DMS79 treated with DMSO at 0.1 percent for 48 hours (cell line): Measurements from ENCODE around the gene IP6K1.
A peak's percentile ranks its signal among the peaks of the same experiment; 100 is the strongest.
"Not testable (repeated sequence)": the region's sequence is repeated elsewhere in the genome, so short reads cannot be mapped to it uniquely, and the experiment has no call there.

Experiments
- DNase-seq: peaks from one replicate; lab custom pipeline; 2025; lab: John Stamatoyannopoulos, UW

IP6K1 gene

DNA sequence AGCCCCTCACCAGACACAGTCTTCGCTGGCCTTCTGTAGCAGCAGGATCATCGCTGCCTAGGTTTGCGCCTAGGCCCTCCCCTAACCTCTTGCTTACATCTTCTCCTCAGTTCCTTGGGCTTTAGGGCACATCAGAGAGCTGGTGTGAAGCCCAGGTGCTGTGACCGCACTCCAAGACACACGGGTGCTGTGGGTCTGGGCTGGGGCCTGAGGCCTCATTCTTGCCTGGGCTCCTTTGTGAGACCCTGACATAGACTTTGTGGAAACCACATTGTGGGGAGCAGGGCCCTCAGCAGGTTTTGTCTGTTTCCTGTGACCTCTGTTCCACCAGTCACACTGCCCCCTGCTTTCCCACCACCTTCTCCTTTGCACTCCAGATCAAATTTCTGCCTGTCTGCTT, 74.9 kb downstream of the IP6K1 start:
- DNase-seq = no peak

DNA sequence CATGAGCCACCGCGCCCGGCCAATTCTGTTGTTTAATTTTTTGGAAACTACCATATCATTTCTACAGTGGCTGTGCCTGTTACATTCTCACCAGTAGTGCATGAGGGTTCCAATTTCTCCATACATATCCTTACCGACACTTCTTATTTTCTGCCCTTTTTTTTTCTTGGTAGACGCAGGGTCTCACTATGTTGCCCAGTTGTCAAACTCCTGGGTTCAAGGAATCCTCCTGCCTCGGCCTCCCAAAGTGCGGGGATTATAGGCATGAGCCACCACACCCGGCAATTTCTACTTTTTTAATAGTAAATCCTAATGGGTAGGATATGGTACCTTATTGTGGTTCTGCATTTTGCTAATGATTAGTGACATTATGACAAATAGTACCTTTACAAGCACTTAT, 76.5 kb downstream of the IP6K1 start:
- DNase-seq = no peak

DNA sequence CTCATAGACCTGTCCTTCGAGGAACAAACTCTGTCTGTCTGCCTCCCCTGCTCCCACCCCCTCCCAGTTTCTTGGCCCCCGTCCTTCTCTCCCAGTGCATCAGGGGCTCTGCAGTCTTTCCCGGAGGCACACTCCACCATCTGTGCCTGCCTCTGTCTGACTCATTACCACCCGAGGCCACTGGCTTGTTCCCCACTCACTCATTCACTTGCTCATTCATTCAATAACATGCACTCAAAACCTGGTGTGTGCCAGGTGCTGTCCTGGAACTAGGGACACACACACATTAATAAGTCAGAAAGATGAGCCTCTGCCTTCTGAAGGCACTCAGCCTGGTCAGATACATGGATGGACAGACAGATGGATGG, 79.2 kb downstream of the IP6K1 start:
- no peak for DNase-seq

DNA sequence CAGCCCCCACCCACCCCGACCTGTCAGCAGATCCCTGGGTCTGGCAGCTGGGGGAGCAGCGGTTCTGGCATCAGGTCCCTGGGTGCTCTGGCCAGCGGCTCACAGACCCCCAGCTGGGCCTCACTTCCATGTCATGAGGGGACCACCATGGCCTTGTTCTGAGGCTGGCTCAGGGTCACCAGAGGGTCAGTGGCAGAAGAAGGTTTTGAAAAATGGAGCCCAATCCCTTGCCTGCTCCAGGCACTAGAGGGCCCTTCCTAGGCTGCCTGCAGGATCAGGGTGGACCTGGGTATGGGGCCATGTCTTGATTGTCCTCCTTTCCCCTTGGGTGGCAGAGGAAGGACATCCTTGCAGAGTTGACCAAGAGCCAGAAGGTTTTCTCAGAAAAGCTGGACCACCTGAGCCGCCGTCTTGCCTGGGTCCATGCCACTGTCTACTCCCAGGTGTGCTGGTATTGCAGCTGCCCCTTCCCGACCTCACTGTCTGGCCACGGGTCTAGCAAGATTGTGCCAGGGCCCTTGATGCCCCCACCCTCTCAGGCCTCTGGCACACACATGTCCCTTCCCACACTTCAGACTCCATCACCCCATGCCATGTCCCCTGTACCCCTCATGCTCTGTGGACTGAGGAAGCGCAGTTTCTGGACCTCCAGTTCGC, 79.8 kb downstream of the IP6K1 start:
- no peak for DNase-seq

DNA sequence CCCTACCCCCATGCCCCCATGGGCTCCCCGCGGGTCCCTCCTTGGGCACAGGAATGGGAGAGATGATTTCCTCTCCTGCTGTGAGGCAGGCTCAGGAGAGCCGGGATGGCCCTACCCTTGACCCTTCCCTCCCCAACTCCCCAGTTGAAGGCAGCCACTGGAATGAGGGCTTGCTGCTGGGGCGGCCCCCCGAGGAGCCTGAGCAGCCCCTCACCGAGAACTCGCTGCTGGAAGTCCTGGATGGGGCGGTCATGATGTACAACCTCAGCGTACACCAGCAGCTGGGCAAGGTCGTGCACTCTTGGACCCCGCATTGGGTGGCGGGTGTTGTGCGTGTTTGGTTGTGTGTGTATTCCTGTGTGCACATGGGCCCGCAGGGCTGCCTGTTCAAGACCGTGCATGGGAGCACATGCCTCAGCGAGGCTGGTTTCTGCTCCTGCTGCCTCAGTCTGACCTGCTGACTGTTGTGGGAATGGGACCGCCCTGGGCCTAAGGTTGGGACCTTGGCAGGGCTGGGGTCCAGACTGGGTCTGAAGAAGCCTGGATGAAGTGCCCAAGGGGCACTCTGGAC, 80.9 kb downstream of the IP6K1 start:
- DNase-seq = no peak

DNA sequence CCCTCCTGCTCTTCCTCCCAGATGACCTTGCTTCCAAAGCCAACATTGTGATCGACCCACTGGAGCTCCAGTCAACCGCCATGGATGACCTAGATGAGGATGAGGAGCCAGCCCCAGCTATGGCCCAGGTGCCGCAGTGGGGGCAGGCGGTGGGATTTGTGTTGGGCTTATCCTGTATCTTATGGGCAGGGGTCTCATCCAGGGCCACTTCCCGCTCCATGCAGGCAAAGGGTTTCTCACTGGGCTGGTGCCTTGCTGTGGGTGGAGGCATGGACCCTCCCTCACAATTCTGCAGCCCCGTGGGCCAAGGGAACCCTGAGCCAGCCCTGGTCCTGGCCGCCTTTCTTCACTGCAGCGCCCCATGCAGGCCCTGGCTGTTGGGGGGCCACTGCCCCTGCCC, 81.7 kb downstream of the IP6K1 start:
- no peak for DNase-seq

DNA sequence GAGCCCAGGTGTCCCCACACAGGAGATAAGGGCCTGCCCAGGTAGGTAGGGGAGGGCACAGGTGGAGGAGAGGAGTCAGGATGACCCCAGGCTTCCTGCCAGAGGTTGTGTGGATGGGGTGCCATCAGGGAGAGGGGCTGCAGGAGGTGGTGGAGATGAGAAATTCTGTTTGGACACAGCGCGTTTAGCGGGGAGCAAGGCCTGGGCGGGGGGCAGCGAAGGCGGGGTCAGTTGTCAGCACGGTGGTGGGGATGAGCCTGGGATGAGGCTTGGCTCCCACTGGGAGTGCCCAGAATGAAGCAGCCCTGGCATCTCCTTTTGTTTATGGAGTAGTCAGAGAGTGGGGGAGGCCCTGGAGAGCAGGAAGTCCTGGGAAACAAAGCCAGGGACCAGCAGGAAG, 82.4 kb downstream of the IP6K1 start:
- DNase-seq = no peak

DNA sequence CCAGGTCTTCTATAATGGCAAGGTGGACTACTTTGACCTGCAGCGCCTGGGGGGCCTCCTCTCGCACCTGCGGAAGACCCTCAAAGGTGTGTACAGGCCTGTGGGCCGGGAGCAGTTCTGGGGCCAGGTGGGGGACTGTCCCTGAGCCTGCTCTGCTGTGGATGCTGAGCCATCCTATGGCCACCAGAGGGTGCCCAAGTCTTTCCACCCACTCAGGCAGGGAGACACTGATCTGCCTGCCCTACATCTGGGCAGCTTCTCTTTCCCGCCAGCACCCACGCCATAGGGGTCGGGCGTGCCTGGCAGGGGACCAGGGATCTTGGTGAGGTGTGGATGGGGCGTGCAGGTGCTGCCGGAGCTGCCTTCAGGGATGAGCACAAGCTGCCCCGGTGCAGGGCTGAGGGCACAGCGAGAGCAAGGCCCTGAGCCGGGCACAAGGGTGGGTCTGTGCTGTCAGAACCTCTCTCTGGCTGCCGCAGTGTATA, 82.9 kb downstream of the IP6K1 start:
- DNase-seq = peak; percentile 17

DNA sequence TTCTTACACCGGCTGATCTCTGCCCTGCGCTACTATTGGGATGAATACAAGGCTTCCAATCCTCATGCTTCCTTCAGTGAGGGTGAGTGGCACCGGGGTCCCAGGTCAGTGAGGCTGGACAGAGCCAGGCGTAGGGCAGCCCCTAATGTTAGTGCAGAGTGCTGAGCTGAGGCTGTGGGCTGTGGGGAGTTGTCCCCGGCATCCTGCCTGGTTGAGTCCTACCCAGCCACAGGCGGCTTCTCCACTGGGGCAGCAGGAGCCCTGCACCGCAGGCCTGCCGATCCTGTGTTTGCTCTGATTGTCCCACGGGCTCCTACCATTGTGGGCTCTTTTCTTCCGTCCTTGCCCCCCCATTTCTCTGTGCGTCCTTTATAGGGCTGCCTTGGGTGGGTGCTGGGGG, 83.7 kb downstream of the IP6K1 start:
- no peak for DNase-seq

DNA sequence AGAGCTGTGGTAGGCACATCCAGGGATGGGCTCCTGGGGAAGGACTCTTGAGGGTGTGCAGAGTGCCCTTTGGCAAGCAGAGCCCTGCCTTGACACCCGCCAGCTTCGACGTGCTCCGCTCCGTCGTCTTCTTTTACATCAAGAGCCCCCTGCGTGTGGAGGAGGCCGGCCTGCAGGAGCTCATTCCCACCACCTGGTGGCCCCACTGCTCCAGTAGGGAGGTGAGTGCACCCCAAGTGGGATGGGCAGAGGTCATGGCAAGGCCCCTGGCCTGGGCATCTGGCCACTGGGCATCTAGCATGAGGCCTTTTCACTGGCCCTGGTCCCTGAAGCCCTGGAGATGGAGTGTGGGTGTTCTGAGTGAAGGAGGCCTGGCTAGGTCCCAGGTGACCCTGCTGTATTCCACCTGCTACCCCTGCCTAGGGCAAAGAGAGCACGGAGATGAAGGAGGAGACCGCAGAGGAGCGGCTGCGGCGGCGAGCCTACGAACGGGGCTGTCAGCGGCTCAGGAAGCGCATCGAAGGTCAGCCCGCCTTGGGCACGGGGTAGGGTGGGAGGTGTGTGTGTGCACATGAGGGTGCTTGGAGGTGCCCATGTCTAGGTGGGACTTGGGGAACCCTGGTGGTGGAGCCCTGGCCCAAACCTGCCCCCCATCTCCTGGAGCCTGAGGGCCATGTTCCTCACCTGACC, 84.8 kb downstream of the IP6K1 start:
- DNase-seq = no peak

DNA sequence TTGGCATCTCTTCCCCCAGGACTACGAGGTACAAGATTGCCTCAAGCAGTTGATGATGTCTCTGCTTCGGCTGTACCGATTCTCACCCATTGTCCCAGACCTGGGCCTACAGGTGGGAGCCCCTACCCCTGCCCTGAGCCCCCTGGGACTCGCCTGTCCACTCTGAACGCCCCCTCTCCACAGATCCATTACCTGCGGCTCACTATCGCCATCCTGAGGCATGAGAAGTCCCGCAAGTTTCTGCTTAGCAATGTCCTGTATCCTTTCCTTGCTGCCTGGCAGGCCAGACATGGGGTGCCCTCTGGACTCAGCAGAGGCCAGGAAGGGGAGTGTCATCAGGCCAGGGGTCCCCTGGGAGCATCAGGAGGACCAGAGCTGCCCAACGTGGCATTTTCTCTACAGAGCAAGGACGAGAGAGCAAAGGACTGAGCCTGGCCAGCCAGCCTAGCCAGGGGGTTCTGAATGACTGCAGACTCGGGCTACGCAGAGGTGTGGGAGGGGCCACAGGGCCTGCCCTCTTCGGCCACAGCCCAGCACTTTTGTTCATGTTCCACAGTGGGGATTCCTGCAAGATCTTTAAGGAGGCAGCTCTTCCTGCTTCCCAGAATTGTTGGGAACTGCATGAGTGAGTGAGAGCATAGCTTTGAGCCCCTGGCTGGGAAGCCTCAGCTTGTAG, 85.8 kb downstream of the IP6K1 start:
- DNase-seq = no peak

DNA sequence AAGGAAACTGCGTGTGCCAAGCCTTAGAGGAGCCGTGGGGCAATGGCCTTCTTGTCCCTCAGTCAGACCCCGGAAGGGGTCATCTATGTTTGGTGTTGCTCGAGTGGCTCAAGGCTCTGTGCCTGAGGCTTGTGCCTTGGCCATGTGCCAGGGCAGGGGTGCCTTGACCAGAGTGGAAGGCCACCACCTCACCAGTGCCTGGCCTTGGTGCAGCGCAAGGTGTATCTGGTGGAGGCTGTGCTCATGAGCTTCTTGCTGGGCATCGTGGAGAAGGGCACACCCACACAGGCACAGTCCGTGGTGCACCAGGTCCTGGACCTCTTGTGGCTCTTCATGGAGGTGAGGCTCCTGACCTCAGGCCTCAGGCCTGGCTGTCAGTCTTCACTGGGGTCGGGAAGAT, 86.3 kb downstream of the IP6K1 start:
- DNase-seq = no peak

DNA sequence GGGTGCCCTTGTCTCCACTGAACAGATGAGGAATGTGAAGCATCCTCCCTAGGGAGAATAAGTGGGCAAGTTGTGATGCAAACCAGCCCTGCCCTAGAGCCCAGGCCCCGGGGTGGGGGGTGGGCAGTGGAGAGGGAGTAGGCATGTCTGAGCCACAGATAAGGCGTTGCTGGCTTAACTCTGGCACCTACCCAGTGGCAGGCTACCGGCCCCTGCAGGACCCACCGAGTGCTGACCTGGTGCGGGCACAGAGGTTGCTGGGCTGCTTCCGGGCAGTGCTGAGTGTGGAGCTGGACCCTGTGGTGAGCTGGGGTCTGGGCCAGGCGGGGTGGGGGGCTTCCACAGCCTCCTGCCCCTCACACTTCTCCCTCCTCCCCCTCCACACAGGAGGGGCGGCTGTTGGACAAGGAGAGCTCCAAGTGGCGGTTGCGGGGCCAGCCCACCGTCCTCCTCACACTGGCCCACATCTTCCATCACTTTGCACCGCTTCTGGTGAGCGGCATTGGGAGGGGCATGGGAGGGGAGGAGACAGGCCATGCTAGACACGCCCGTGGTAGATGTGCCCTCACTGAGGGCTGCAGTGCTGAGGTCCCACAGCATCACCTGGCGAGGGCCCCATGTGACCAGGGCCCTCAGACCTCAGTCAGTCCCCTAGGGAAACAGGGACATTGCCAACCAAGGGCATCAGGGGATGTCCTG, 86.9 kb downstream of the IP6K1 start:
- no peak for DNase-seq

DNA sequence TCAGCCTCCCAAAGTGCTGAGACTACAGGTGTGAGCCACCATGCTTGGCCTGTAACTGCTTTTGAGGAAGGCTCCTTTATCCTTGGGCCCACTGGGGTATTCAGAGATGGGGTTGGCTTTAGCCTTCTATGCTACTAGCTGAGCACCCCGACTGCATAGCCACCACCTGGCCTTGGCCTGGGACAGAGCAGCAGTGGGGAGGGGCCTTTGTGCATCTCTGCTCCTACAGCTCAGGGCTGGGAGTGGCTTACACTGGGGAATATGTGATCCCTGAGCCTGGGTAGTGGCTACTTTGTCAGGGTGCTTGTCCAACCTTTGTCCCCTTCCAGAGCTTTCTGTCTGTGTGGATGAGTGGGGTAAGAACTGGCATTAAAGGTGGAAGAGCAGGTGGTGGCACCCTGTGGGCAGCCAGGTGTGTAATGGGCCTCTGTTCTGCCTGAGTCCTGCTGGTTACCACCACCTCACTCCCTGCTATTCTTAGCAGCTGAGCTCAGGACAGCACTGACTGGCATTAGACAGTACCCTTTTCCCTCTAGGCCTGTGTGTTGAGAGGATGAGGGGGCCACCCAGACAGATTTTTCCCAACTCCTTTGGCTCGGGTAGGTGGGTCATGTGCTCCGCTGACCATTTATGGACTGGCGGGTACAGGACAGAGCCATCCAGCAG, 90.9 kb downstream of the IP6K1 start:
- DNase-seq = not testable (repeated sequence)

DNA sequence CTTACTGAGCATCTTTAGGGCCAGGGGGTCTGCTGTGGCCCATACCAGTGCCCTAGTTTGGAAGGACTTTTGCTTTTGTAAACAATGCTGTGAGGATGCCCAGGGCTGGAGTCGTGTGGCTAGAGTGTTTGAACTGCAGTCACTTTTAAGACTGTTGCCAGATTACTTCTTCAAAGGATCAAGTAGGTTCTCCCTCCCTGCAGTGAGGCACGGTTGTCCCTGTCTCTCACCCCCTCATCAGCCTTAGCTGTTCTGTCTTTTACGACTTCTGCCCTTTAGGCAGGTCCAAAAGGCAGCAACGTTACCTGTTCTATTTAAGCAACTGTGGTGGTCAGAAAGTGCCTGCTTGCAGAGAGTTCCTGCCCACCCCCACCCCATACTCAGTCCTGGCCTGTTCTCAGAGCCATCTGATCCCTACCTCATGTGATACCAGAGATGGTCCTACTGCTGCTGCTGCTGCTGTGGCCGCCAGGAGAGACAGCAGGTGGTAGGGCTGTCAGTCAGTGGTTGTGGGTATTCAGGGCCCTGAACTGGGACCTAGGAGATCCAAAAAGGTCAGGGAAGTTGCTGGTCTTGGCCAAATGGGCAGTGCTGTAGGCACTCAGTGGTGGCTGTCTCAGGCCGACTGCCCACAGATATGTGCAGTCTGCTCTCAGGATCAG, 91.8 kb downstream of the IP6K1 start:
- not testable (repeated sequence) for DNase-seq

DNA sequence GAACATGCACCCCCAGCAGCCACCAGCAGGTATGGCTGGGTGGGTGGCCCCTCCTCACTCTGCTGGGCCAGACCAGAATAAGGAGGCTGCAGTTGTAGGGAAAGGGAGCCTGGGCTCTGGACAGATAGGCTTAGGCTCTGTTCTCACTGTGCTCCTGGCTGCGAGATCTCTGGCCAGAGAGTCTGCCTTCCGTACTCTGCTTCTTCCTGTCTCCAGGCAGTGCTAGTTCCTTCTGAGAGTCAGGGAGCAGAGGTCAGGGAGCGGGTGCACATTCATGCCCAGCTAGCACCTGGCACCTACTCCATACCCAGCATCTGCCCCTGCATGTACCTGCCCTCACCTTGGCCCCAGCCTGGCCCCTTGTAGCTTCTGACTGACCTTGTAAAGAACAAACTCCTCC, 94.9 kb downstream of the IP6K1 start:
- not testable (repeated sequence) for DNase-seq

DNA sequence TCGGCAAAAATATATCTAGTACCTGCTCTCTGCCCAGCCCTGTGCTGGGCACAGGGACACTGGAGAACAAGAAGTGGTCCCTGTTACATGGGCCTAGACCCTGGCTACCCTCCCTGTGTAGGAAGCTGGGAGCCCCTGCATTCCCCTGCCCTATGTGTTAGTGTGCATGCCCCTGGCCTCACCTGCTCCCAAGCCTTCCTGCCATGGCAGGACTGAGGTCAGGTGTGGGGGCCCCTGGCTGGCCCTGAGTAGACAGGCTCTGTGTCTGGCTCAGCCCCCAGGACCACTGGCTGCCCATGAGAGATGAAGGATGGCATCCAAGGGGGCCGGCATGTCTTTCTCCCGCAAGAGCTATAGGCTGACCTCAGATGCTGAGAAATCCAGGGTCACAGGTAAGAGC, 95.5 kb downstream of the IP6K1 start:
- not testable (repeated sequence) for DNase-seq

DNA sequence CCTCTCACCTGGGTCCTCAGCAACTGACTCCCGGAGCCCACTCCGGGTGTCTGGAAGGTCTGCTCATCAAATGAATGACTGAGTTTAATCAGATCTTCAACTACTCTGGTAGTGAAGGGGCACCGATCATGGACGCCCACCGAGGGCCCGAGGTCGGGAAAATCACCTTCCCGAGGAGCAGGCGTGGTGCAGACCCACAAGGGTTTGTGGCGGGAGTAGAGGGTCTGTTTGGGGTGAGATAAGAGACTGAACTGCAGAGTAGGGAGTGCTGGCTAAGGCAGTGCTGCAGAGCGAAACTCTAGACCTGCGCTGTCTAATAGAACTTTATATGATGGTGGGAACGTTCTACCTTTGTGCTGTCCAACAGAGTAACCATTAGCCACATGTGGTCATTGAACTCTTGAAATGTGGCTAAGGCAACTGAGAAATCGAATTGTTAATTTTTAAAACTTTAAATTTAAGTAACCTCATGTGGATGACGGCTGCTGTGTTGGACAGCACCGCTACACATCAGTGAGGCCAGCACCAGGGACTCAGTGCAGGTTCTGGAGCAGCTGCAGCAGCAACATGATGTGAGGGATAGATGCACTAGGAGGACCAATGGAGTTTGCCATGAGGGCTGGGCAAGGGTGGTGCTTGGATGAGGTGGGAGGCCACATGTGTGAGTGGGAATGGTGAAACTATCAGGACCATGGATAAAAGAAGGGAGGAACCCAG, 96.3 kb downstream of the IP6K1 start:
- DNase-seq = not testable (repeated sequence)

DNA sequence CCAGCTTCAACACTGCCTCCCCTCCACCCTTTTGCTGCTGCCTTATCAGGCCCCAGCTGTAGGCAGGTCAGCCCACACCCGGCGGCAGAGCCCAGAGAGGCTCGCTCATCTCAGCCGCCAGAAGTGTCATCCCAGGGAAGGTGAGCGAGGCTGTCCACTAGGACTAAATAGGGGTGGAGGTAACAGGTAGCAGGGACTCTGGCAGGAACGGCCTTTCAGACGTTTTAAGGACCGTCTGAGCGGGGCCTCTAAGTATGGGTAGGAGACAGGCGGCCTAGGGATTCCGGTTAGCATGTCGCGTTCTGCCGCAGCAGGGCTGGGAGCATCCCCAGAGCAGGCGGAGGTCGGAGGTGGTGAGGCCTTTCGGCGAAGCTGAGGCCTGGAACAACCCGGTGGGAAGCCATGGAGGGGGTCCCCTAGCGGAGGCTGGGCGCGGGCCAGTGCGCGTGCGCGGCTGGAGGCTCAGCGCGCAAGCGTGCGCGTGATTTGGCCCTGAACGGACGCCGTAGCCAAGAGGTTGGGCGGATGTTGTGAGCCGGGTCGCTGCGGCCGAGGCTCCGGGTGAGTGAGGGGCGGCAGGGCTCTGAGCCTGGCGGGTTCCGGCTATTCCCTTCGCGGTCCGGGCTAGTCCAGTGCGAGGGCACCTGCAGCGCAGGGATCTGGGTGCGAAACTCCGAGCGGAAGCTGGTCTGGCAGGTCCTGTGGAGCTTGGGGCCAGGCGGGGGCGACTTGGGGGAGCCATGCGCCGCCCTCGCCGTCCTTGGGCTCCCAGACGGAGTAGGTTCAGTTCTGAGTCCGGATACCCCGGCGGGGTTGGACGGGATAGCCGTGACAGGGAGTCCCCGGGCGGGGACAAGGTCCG, 97.1 kb downstream of the IP6K1 start, which contains the start of the genes MST1 and RNF123:
TSS of gene MST1 (minus strand) at position 429 of the 862 bp plus-strand sequence. CDS start 783 bp downstream, outside the sequence.
TSS of gene RNF123 (plus strand) at position 512 of the 862 bp plus-strand sequence. CDS start 1,609 bp downstream, outside the sequence.
- DNase-seq = no peak
